Mucosa of descending colon (tissue), 3 donors: Measurements from ENCODE around the gene OPCML. TPM values are rescaled to one million over a fixed set of nuclear protein-coding genes. Genes with fewer than 3 reads are reported as not detected.

Experiments
- ATAC-seq: fragments of 200-7000 bp; cut with Tn5 transposase; one replicate; pipeline ENCODE4 v1.9.1; 2020; ENCODE audit warnings: mild to moderate bottlenecking, moderate library complexity
- DNase-seq, 3 donors: peaks; one replicate each; pipeline ENCODE4 v3.0.0-alpha.2; 2020
- H3K36me3 ChIP-seq: fragments of 200-600 bp; one replicate; pipeline ENCODE4 v1.8.0; 2021; ENCODE audit warnings: low read depth, mild to moderate bottlenecking
- H3K4me1 ChIP-seq: fragments of 200-600 bp; one replicate; pipeline ENCODE4 v1.8.0; 2021; ENCODE audit warnings: low read depth, mild to moderate bottlenecking
- H3K4me3 ChIP-seq: fragments of 200-600 bp; one replicate; pipeline ENCODE4 v1.8.0; 2021; ENCODE audit warnings: mild to moderate bottlenecking
- H3K9me3 ChIP-seq: fragments of 200-600 bp; one replicate; pipeline ENCODE4 v1.8.0; 2021; ENCODE audit warnings: mild to moderate bottlenecking
- intact Hi-C, 2 donors: fragments of 100-400 bp; cut with DNase I in 1 of 2; cut with micrococcal nuclease in 1 of 2; formaldehyde crosslinking; loops; one replicate each; pipeline versions ENCODE4 v1.11.0 to v1.11.1; 2022; cut with DNase I, micrococcal nuclease
- total RNA-seq, 3 donors: library from RNA; stranded (reverse); fragmentation: NEBNext Ultra II Directional in 2 of 3; extraction: Animal tissue kit (Norgen Biotek cat#: 25700) in 2 of 3; gene quantifications; one replicate each; pipeline versions ENCODE4 v1.2.1 to v1.2.4, GENCODE V29; 2021 to 2023
- TF ChIP-seq, protein P1 (sequence below): fragments of 200-600 bp; IDR thresholded peaks from one replicate; pipeline ENCODE4 v1.8.0; 2022; ENCODE audit warnings: antibody characterized with exemption, mild to moderate bottlenecking
- donor health status: DM: no; HTN: no; CAD: no; lungs with moderate emphysema.
- donor health status: DM: no; HTN: no; CAD: no.
- donor health status: DM: no; HTN: yes; CAD: no.

Gene OPCML
- total RNA-seq, 3 donors from 2014 or later, result 0.10 to 0.47 TPM; not detected in 1

DNA sequence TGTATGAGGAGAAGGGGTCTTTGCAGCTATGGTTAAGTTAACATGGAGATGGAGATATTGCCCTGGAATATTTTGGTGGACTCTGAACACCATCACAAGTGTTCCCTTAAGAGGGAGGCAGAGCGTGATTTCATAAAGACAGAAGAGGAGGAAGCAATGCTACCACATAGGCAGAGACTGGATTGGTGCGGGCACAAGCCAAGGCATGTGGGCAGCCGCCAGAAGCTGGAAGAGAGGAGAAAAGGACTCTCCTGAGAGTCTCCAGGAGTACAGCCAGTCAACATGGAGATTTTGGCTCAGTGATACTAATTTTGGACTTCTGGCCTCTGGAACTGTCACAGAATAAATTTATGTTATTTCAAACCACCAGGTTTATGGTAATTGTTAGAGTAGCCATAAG lies 231.6 kb downstream of the OPCML start:
- H3K36me3 ChIP-seq, result no peaks in the 10 kb centered on the region
- no peaks in the 10 kb centered on the region for H3K9me3 ChIP-seq
- TF ChIP-seq, protein P1, sequence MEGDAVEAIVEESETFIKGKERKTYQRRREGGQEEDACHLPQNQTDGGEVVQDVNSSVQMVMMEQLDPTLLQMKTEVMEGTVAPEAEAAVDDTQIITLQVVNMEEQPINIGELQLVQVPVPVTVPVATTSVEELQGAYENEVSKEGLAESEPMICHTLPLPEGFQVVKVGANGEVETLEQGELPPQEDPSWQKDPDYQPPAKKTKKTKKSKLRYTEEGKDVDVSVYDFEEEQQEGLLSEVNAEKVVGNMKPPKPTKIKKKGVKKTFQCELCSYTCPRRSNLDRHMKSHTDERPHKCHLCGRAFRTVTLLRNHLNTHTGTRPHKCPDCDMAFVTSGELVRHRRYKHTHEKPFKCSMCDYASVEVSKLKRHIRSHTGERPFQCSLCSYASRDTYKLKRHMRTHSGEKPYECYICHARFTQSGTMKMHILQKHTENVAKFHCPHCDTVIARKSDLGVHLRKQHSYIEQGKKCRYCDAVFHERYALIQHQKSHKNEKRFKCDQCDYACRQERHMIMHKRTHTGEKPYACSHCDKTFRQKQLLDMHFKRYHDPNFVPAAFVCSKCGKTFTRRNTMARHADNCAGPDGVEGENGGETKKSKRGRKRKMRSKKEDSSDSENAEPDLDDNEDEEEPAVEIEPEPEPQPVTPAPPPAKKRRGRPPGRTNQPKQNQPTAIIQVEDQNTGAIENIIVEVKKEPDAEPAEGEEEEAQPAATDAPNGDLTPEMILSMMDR, result no peak
- no peak overlapping the region for H3K4me3 ChIP-seq
- H3K4me1 ChIP-seq, result no peaks in the 10 kb centered on the region
- ATAC-seq (no peak), DNase-seq (no peak)
- intact Hi-C loops, result no loop called here

DNA sequence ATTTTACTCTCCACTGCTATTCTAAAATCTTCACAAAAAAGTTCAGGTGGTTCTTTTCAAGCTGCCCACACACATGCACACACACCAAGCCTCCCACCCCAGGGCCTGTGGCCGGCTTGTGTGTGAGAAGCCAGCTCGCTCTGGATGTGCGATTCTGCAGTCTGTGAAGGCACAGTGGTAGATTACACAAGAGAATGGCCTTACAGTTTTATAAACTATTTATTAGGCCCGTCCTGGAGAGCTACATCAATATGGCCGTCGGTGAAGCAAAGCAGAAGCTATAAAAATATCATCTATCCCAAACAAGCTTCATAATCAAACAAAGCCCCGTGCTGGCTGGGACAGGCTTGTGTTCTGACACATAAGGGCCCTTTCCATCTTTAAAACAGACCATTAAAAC lies 240.5 kb downstream of the OPCML start:
- ATAC-seq (no peak), DNase-seq (no peak)
- Histone ChIP-seq H3K4me3 (no peak overlapping the region), H3K36me3 (no peaks in the 10 kb centered on the region), H3K9me3 (no peaks in the 10 kb centered on the region), H3K4me1 (no peaks in the 10 kb centered on the region)
- TF ChIP-seq, protein P1, result no peak
- intact Hi-C loops, result no loop called here

DNA sequence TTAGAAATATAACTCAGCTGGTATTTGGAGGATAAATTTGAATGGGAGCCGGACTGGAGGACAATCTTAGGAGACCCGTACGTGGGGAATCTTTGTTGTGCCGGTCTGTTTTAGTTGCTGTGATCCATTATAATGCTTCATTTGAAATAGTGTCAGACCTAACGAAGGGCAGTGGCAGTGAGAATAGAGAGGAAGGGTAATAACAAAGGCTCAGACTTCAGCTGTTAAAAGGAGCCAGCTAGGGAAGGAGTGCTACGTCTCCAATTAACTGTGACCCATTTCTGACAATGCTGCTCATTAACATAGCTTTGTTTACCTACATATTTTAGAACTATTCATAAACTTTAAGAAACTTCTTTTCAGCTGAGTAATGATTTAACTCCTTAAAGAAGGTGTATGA lies 246.9 kb downstream of the OPCML start:
- intact Hi-C loops, result no loop called here
- TF ChIP-seq, protein P1, result no peak
- Histone ChIP-seq H3K9me3 (no peaks in the 10 kb centered on the region), H3K4me1 (no peaks in the 10 kb centered on the region), H3K36me3 (no peaks in the 10 kb centered on the region), H3K4me3 (no peak overlapping the region)
- no peak for ATAC-seq
- no peak for DNase-seq

DNA sequence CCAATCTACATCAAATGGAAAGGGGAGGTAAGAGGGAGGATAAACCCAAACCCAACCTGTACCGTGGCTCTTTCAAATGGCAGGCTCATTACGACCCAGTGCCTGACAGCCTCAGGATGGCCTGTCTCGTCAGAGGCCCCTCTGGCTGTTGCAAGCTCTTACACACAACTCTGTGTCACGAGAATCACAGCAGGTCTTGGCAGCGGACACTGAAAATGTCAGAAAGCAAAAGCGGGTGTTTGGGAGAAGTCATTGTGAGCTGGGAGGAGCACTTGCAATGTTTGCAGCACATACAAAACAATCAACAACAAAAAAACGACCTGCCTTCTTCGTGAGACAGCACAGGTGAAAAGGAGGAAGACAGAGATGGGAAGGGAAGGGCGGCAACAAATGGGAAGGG lies 248.1 kb downstream of the OPCML start:
- intact Hi-C loops, result no loop called here
- H3K4me1 ChIP-seq, result no peaks in the 10 kb centered on the region
- H3K4me3 ChIP-seq, result no peak overlapping the region
- ATAC-seq (no peak), DNase-seq (no peak)
- TF ChIP-seq, protein P1, result no peak
- no peaks in the 10 kb centered on the region for H3K9me3 ChIP-seq
- H3K36me3 ChIP-seq, result no peaks in the 10 kb centered on the region

DNA sequence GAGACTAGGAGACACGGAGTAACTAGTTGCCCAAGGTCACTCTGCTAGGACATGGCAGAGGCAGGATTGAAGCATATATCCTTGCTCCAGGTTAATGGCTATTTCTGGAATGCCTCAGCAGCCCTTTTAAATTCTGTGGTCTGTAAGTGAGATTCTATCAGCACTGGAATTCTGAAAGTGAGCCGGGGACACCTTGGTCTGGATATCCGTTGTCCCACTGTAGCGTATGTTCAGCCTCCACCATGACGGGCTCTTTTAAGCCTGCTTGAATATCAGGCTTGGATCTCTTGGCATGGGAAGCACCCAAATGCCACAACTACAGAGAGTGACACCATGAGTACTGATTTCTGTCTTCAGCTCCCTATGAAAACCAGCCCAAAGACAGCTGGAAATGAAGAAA lies 254.4 kb downstream of the OPCML start:
- DNase-seq (no peak), ATAC-seq (no peak)
- H3K36me3 ChIP-seq, result no peaks in the 10 kb centered on the region
- no peaks in the 10 kb centered on the region for H3K4me1 ChIP-seq
- intact Hi-C loops, result no loop called here
- no peaks in the 10 kb centered on the region for H3K9me3 ChIP-seq
- no peak overlapping the region for H3K4me3 ChIP-seq
- TF ChIP-seq, protein P1, result no peak
